ENCODE results near the gene USP6NL.

The USP6NL gene

DNA sequence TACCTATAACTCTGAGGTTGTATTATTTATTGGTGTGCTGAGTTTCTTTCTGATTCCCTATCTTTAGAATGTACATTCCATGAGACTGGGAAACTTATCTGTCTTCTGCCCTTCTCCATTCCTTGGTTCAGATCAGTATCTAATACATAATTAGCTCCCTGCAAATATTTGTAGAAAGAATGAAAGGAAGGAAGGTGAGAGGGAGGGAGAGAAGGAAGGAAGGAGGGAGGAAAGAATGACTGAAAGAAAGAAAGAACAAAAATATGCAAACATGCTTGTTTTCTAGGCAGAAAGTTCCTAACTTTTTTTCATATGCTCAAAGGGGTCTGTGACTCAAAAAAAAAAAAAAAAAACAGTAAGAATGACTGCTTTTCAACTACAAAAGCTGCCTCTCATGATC lies 3.9 kb upstream of the USP6NL start:
- DNase-seq, result no peak

DNA sequence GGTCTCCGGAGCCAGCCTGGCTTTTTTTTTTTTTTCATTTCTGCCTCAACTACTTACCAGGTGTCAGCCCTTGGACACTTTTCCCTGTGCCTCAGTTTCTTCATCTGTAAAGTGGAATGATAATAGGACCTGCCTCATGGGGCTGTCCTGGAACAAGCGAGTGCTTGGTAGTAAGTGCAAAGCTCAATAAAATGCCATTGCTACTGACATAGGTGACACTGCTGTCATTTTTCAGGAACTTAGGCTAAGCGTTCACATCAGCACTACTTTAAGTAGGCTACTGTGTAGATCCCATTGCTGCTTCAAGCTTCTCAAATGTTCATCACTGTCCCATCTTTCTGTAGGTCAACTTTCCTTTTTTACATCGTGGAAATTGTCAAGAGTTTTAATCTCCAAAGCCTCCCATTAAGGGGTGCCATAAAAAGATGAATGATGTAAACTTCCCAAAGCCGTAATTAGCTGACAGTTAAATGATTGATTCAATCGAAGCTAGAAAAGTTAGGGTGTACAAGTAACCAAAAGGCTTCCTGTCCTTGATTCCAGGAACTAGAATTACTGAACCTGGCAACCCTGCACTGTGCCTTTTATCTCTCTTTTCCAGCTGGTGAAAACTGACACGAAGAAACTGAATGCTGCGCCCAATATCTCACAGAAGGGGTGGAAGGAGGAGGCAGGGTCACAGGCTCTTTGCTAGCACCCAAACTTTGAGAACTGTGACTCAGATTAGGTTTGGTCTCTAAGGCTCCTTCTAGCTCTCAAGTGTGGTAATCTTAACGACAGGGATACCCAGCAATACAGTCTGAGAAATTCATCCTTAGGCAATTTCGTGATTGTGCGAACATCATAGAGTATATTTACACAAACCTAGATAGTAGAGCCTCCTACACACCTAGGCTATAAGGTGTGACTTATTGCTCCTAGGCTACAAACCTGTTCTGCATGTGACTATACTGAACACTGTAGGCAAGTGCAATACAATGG lies 861 bp upstream of the USP6NL start:
- no peak for DNase-seq

DNA sequence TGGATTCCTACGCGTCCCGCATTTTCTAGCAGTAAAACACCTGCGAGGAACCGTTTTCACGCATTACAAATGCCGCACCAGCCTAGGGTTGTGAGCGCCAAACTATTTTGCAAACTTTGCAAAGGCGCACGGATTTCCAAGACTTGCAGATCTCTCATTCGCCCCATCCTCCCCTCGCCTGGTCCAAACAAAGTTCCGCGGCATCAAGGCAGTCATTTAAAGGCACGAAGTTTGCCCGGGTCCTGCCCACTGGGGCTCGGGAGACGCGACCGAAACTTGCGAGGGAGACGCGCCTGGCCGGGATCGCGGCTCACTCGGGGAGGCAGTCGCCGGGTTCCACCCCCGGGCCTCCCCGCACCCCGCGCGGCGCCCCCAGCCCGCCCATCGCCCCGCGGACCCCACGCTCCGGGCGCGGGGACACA lies 613 bp downstream of the USP6NL start:
- no peak for DNase-seq

DNA sequence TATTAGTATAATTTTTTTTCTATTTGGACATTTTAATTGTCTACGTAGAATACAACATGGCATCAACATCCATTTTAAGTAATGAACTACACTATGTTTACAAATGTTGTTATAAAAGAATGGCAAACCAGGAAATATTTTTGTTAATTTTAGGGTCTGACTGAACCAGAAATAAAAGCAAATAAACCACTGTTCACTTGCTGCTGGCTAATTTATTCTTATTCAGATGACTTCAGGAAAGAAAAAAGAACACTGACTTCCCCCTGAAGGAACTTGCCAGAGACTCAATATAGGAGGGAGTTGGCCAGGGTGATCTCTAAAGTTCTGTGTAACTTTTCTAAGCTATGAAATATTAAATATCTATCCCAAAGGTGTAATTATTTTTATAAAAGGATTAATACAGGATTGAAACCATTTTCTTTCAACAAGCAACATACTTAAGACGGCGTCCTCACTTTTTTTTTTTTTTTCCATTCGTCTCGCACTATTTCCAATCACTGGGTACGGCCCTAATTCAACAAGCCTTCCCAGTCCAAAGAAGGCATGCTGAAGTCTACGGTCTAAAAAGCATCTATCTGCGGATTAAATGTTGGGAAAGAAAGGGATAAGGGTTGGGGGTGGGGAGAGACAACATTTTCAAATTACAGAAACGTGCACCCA lies 1.2 kb downstream of the USP6NL start:
- DNase-seq, result no peak

DNA sequence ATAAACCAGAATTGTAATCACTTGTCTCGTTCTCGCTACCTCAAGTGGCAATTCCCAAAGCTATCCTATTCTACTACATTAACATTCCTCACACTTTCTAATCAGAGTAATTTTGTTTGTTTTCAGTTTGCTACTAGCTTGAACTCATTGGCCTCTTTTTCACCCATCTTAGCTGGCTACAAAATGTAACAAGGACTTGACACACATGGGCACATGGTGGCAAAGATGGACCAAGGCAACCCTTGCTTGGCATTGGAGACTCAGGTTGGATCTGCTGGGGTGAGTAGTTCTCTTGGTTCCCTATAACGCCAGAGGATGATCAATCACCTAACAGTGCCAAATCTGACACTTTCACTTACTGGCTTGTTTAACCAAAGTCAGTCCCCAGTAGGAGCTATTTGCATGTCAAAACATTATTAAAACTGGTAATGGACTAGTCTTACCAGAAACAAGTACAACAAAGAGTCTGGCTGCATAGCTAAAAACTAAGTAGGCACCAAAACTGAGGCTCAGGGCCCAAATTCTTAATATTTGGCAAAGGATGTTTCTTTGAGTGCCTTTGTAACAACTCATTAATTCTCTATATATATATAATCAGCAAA lies 1.9 kb downstream of the USP6NL start:
- DNase-seq, result no peak

DNA sequence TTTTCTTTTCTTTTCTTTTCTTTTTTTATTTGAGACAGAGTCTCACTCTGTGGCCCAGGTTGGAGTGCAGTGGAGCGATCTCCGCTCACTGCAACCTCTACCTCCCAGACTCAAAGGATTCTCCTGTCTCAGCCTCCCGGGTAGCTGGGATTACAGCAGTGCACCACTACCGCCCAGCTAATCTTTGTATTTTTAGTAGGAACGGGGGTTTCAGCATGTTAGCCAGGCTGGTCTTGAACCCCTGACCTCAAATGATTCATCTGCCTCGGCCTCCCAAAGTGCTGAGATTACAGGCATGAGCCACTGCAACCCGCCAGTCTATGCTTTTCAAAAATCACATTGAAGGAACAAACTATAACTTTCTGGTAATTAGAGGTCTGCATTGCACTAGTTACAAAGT lies 2.4 kb downstream of the USP6NL start:
- no peak for DNase-seq

DNA sequence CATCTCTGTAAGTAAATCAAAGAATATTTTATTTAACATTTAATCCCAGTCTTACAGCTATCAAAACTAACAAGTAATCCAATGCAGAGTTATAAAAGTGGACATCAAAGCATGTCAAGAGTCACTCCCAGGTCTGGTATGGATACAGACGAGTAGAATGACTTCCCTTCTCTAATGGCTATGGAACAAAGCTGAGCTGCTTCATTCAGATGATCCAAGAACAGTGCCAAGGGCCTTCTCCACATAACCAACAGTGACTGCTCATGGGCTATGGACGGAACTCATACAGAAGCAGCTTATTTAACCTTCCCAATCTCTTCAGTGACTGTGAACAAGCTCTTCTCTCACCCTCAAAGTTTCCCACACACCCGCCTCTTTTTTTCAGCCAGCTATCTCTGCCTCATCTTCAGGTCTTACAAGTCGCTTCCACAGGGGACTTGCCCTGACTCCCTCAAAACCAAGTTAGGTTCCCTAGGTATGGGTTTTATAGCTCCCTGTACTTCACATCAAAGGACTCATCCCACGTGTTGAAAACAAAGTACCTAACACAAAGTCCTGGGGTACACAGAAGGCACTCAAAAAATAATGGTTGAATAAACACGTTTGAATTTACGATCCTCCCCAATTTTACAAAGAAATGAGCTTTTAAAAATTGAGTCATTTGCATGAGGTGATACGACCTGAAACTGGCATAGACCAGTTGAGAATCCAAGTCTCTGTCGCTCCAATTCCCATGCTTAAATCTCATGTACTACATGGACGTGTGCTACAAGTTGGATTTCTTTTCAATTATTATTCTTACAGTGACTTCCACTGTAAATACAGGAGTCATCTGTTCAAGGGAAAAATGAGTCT lies 3.1 kb downstream of the USP6NL start:
- no peak for DNase-seq

DNA sequence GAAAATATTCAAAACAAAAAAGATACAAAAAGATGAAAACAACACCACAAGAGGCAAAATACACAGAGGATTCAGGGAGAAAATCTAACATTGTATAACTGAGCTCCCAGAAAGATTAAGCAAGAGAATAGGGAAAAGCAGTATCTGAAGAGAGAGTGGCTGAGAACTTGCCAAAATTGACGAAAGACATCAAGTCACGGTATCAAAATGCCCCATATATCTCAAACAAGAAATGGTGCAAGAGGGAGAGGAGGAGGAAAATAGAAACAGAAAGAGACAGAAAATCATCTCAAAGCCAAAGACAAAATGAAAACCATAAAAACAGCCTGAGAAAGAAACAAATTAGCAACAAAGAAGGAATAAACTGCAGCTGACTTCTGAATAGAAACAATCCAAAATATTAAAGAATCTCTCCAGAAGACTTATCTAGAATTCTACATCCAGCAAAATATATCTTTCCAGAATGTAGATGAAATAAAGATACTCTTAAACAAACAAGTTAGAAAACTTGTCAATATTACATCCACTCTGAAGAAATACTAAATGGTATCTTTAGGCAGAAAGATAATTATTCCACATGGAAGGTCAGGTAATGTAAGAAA lies 5.5 kb downstream of the USP6NL start:
- DNase-seq, result no peak

DNA sequence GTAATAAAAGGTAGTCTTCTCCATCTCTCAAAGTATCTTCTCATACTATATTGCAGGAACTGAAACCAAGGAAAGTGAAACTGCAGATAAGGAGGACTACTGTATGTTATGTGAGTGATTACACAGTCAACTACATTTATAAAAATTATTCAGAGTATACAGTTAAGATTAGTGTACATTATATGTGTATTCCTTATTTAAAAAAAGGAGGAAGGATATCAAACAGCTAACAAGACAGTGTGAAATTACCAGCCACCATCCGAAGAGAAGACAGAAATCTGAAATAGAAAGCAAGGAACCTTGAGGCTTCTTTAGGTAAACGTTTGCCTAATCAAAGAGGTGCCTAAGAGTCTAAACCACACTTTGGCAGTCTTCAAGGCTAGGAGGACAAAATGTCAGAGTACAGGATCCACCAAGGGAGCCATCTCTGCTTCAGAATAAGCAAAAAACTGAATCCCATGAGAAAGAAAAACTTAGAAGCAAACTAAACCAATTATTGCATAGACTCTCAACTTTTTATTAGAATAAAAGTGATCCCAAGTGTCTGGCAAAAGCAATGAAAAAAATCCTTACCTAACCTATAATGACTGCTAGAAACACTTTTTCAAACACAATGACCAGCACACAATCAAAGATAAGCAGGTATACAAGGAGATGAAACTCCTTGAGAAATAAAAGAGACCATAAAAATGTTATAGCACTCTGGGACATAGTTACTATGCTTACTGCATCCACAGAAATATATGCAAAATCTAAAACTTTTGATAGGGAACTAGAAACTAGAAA lies 6.4 kb downstream of the USP6NL start:
- no peak for DNase-seq

DNA sequence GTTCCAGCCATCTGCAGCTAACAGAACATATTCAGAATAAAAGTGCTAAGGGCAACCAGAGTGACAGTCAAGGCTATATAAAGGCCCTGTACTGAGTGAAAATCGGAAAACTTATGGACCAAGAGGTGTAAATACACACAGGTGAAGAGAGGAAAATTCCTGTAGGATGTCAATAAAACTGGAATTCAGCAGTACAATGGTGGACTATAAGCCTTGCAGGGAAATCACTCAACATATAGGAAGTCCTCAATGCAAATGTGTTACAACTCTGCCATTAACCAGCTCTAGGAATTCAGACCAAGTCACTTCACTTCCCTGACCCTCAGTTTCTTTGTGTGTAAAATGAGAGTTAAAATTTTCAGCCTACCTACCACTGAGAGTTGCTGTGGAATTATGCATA lies 7.7 kb downstream of the USP6NL start:
- no peak for DNase-seq

DNA sequence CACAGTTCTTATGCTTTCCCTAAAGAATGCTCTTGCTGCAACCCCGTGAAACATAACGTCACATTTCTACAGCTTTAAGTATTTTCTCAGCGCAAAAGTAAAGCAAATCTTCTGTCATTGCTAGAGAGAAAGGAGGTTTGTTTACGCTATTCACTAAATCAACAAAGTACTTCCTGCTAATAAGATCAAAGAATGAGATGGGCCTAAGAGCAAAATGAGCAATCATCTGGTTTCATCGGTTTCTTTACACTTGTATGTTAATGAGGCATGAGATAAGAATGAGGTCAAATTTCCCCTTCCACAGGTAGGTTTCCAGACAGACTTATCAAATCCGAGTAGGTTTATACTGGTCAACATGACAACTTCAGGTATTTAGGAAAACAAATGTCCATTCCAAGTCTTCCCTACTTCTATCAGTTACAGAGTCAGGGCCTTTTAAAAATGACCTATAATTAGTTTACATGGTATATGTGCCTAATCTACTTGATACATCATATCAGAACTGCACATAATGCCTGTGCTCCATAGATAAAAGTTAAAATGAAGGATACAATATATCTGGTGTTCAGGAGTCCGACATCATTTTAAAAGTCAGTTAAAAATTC lies 8.4 kb downstream of the USP6NL start:
- DNase-seq, result peak; percentile 35

DNA sequence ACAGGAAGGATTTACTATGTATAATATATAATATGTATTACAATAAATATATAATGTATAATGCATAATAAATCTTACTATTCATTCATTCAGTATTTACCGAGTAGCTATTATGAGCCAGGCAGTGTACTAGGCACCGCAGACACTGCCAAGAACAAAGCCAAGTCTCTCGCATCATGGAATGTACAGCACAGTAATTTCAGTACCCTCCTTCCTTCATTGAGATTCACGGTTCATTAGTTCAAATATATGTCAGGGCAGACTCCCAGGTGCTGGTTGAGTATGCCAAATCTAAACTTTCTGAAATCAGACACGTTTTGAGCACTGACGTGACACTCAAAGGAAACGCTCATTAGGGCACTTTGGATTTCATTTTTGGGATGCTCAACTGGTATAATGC lies 9.1 kb downstream of the USP6NL start:
- no peak for DNase-seq

DNA sequence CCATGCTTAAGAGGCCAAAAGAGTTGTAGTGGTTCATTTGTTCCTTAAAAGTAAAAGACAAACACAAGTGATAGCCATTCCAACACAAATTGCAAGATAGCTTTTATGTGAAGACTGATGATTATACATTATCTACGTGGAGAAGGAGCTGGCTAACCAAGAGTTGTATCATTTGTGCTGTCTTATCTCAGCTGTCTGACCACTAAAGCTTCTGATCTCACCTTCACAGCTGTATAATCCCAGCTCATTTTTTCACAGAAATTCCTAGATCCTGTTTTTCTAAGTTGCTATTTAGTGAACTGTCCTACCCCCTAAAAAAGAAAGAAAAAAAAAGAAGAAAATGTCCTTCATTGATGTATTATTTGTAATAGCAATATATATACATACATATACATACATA lies 9.8 kb downstream of the USP6NL start:
- DNase-seq, result no peak

DNA sequence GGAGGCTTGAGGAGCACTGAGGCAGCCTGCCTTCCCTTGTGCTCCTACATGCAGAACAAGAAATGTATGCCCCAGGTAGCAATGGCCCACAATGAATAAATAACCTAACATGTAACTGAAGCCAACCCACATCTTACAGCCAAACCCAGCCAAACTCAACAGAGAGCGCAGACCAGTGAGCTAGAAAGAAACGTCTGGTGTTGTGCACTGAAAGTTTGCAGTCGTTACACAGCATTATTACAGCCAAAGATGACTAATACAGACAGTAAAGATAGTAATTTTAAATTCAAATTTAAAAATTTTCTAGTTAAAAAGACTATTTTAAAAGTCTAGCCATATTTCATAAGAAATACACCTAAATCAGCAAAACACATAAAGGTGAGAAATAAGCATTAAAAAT lies 11.2 kb downstream of the USP6NL start:
- no peak for DNase-seq

DNA sequence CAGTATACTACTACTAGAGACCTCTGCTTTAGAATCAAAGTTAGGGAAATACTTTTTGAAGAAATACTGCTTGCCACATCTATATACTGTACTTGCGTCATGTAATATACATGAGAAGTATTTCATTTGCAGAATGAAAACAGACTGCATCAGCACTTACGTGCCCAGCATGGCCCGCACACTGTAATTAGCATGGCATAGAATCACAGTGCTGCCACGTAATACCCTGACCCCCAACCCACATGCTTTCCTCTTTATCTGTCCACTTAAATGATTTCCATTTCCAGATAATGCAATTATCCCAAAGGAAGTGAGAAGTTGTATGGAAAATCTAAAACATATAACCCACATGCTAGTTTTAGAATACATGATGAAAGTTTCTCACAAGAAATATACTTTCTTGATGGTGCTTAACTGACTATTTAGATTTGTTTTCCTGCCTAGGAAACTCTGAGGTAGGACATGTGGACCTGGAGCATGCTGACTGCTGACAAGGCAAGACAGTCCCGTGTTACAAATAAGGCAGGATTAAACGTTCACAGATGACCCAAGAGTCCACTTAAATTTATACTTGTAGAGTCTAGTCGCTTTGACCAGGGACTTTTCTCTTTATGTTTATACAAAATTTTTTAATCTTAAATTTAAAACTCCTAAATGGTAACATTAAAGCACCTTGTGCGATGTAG lies 12.6 kb downstream of the USP6NL start:
- no peak for DNase-seq

DNA sequence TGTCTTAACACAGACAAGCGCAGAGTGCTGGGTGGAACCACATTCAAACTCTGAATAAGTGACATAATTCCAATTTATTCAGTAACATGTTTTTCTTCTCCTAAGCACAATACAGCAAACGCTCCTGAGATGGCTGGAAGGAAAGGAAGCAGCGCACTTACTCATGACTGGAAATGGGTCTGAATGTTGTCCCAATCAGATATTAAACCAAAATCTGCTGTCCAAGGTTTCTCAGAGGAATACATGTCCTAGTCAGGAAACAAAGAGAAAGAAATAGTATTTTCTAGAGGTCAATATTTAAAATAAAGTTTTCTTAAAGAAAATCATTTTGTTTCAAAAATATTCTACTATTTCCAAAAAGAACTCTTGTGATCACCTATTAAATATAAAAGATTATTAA lies 14.0 kb downstream of the USP6NL start:
- DNase-seq, result no peak

DNA sequence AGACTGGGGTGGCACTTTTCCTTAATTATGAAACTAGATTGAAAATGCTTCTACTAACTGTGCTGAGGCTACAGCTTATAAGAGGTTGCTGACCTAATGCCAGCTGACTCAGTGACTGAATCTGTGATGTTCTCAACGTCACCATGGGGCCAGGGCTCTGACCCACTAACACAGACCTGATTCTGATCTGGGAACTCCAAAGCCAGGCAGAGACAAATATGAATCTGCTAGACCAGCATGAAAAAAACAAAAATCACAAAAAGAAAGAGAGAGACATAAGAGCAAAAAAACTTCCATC lies 16.1 kb downstream of the USP6NL start:
- no peak for DNase-seq

DNA sequence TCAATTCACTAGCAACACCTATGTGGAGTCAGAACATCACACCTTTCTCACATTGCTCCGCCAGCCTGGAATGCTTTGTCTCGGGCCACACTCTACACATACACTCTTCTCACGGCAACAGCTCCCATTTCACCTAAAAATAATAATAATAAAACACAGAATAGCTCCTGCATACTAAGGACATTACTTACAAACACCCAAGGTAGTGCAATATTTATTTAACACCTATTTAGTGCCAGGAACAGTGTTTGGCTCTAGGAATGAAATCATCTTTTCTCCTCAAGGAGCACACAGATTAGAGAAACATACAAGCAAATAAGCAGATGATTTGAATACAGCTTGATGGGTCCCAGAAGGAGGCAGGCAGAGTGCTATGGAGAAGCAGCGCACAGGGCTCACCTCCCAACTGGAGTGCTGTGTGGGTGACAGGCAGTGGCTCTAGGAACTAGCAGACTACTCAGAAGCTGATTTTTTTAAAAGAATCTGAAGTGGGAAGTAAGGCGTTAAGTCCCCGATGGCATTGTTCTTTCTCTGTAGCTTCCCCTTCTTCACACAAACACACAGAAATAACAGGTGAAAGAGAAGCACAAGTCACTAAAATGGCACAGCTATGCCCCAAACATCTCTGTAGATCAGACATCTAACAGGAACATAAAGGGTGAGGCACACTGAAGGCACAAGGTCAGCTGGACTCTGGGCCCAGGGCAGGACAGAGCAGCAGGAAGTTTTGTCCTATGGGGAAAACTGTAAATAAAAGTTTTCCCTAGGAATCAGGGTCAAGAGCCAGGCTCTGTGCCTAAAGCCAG lies 16.7 kb downstream of the USP6NL start:
- no peak for DNase-seq

DNA sequence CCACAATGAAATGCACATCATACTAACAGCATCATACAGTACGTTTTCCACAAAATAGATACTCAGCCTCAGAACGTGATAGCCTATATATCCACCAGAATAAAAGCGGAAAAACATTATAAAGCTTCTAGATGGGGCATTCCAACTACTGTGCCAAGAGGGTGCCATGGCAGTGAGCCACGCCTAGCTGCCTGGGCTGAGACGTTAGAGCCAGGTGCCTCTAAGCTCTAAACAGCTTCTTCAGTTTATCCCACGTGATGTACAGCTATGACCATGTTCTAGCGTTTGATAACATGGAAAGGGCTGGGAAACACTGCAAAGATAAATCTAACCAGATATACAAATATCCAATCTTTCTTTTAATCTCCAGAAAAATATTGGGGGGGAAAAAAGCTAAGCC lies 17.8 kb downstream of the USP6NL start:
- DNase-seq, result no peak

DNA sequence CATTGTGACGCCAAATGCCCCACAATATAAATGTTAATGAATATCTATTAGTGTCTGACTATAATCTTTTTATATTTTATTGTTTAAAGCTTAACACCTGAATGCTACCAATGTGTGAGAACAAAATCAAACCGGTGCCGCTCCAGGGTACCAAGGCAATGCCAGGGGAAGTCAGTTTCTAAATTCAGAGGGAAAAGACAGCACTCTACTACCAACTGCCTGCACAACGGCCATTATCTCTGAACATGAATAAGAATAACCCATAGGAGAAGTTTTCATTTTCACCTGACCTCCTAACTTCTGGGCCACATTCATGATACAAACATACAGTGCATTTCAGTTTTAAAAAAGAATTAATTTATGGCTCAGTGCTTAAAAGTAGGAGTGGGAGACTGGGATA lies 21.7 kb downstream of the USP6NL start:
- DNase-seq, result no peak
